SJSA1 (cell line): Measurements from ENCODE around the gene MROH9. TPM values are rescaled to one million over a fixed set of nuclear protein-coding genes. Genes with fewer than 3 reads are reported as not detected.

ENCODE experiments used
- DNase-seq, 2 experiments: peaks; one replicate each; pipeline ENCODE4 v3.0.0-alpha.2; 2015 to 2020; ENCODE audit warnings: low spot score in 2 of 2, low read depth in 1 of 2
- H3K27ac ChIP-seq: fragments of 250-450 bp; sonication (Bioruptor Pico); 2 replicates; pipeline ENCODE4 v1.5.1; 2020; ENCODE audit warnings: mild to moderate bottlenecking, moderate library complexity
- H3K27me3 ChIP-seq: fragments of 250-450 bp; sonication (Bioruptor Pico); replicated peaks from 2 replicates; pipeline ENCODE4 v1.5.1; 2020; ENCODE audit warnings: mild to moderate bottlenecking, moderate library complexity
- H3K36me3 ChIP-seq: fragments of 250-450 bp; sonication (Bioruptor Pico); 2 replicates; pipeline ENCODE4 v1.5.1; 2020; ENCODE audit warnings: mild to moderate bottlenecking
- H3K4me1 ChIP-seq: fragments of 250-450 bp; sonication (Bioruptor Pico); replicated peaks from 2 replicates; pipeline ENCODE4 v1.6.1; 2021; ENCODE audit warnings: mild to moderate bottlenecking
- H3K4me3 ChIP-seq: fragments of 250-450 bp; sonication (Bioruptor Pico); 2 replicates; pipeline ENCODE4 v1.5.1; 2020; ENCODE audit warnings: mild to moderate bottlenecking
- H3K9me3 ChIP-seq: fragments of 250-450 bp; sonication (Bioruptor Pico); replicated peaks from 2 replicates; pipeline ENCODE4 v1.5.1; 2020; ENCODE audit warnings: mild to moderate bottlenecking
- total RNA-seq: library from RNA; depleted of rRNA; stranded (reverse); fragments of >200 nt; shearing (Covaris generic); gene quantifications from 2 replicates; pipeline ENCODE4 v1.2.3, GENCODE V29; 2014

MROH9 gene
- total RNA-seq, 1 experiment from 2014 or later, result not detected

DNA sequence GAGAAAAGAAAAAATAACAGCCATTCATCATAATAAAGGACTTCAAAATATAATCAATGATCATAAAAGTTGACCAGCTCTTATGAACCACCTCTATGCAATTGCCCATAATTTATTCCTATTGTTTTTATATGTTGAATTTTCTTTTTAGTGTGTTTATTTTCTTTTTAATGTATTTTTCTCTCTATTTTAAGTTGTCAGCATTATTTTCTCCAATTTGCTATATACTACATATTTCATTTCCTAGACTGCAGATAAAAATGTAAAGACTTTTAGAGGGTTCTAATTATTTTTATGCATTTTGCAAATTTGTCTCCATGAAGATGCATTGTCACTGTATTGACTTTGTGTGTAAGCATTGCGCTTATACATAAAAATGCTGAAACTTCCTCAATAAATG lies 58.4 kb downstream of the MROH9 start:
- H3K4me3 ChIP-seq, result no peak overlapping the region
- no peak overlapping the region for H3K27ac ChIP-seq
- no peaks in the 10 kb centered on the region for H3K36me3 ChIP-seq
- no peaks in the 10 kb centered on the region for H3K4me1 ChIP-seq
- no peaks in the 10 kb centered on the region; the same call in 1 of the 2 replicates for H3K27me3 ChIP-seq
- no peaks in the 10 kb centered on the region for H3K9me3 ChIP-seq
- no peak for DNase-seq

DNA sequence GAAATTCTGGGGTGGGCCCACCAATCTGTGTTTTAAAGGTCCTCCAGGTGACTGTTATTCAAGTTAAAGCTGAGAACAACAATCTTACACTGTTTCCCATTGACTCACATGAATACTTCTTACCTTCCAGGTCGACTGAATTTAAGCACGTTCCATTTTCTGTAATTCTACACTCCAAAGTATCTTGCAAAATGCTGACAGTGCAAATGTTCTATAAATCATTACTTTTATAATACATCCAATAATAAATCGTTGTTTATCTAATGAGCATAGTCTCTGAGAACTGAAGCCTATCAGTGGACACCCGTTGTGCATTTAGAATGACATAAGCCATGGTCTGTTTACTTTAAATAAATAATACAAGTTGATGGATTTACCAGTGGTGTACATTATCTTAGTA lies 79.5 kb downstream of the MROH9 start:
- no peaks in the 10 kb centered on the region for H3K4me1 ChIP-seq
- H3K27ac ChIP-seq, result no peak overlapping the region
- no peaks in the 10 kb centered on the region for H3K9me3 ChIP-seq
- DNase-seq, result no peak
- no peak overlapping the region for H3K4me3 ChIP-seq
- H3K27me3 ChIP-seq, result no peaks in the 10 kb centered on the region
- no peaks in the 10 kb centered on the region for H3K36me3 ChIP-seq

DNA sequence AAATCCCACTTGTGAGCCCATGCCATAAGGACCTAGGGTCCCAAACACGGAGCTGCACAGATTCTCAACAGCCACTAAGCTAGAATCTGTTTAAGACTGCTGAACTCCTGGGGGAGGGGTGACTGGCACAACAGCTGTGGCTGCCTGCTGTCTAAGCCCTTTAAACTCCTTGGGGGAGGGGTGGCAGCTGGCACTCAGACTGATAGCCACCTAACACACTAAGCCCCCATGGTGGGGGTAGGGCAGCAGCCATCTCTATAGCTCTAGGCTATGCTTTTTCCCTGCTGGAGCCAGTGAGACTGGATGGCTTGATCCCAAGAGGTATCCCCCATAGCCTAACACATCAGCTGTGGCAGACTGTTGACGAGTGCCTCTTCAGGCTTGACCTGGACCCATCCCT lies 82.1 kb downstream of the MROH9 start:
- Histone ChIP-seq H3K4me1 (no peaks in the 10 kb centered on the region), H3K27me3 (no peaks in the 10 kb centered on the region), H3K36me3 (no peaks in the 10 kb centered on the region), H3K4me3 (no peak overlapping the region), H3K9me3 (no peaks in the 10 kb centered on the region), H3K27ac (no peak overlapping the region)
- no peak for DNase-seq

DNA sequence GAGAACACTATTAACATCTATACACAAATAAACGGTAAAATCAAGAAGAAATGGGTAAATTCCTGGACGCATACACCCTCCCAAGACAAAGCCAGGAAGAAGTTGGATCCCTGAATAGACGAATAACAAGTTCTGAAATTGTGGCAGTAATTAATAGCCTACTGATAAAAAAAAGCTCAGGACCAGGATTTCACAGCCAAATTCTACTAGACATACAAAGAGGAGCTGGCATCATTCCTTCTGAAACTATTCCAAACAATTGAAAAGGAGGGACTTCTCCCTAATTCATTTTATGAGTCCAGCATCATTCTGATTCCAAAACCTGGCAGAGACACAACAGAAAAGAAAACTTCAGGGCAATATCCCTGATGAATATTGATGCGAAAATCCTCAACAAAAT lies 84.6 kb downstream of the MROH9 start:
- Histone ChIP-seq H3K4me3 (no peak overlapping the region), H3K4me1 (no peaks in the 10 kb centered on the region), H3K27ac (no peak overlapping the region), H3K27me3 (no peaks in the 10 kb centered on the region), H3K9me3 (no peaks in the 10 kb centered on the region), H3K36me3 (no peaks in the 10 kb centered on the region)
- no peak for DNase-seq

DNA sequence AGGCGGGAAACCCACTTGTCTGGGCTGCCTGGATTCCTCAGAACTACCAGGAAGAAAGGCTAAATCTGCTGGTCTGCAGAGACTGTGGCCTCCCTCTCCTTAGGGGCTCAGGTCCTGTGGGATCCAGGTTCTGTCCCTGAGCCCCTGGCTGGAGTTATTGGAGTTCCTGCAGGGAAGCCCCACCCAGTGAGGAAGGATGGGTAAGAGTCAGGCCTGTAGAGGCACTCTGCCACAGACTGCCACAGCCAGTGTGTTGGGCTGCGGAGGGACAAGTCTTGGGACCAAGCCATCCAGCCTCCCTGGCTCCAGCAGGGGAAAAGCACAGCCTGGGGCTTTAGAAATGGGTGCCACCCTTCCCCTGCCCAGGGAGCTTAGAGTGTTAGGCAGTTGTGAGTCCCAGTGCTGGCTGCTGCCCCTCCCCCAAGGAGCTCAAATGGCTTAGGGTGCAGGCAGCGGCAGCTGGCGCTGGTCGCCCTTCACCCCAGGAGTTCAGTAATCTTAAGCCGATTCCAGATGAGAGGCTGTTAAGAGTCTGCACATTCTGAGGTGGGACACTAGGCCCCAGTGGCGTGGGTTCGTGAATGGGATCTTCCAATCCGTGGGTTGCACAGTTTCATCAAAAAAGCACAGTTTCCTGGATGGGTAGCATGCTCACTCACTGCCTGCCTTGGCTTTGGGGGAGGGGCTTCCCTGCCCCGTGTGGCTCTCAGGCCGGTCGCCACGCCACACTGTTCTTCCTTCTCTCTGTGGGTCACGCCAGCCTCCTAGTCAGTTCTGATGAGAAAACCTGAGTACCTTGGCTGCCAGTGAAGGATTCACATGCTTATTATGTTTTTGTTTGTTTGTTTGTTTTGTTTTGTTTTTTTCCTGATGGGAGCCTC lies 97.7 kb downstream of the MROH9 start:
- Histone ChIP-seq H3K4me3 (no peak overlapping the region), H3K27me3 (no peaks in the 10 kb centered on the region), H3K36me3 (no peaks in the 10 kb centered on the region), H3K4me1 (no peaks in the 10 kb centered on the region), H3K9me3 (no peaks in the 10 kb centered on the region), H3K27ac (no peak overlapping the region)
- DNase-seq, result no peak

DNA sequence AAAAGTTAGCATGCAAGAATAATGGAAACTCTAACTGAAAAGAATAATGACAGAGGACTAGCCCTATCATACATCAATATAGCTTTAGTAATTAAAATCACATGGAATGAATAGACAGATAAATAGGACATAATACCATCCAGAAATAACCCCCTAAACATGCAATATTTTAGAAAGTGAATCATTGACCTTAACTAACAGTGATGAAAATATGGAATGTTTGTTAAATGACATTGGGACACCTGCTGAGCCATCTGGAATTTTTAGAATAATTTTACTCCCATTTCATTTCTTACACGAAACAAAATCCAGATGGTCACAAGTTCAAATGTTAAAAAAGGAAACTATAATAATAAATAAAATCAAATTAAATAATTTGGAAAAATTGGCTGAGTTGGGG lies 102.3 kb downstream of the MROH9 start:
- no peak for DNase-seq
- Histone ChIP-seq H3K9me3 (no peaks in the 10 kb centered on the region), H3K4me3 (no peak overlapping the region), H3K4me1 (no peaks in the 10 kb centered on the region), H3K27me3 (no peaks in the 10 kb centered on the region), H3K27ac (no peak overlapping the region), H3K36me3 (no peaks in the 10 kb centered on the region)

DNA sequence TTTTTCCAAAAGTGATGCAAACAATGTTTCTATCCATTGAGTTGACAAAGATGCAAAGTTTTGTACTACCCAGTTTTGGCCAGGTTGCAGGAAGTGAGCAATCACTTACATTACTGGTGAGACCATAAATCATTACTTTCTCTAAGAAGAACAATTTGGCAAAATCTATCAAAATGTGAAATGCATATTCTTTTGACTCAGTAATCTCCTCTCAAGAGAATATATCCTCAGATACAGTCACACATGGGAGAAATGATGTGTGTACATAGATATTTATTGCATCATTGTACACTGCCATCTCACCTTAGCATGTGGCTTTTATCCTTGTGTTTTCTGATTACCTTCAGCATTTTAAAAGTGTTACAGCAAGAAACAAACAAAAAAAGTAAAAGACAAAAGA lies 103.0 kb downstream of the MROH9 start:
- no peak for DNase-seq
- Histone ChIP-seq H3K36me3 (no peaks in the 10 kb centered on the region), H3K4me3 (no peak overlapping the region), H3K9me3 (no peaks in the 10 kb centered on the region), H3K27ac (no peak overlapping the region), H3K4me1 (no peaks in the 10 kb centered on the region), H3K27me3 (no peaks in the 10 kb centered on the region)

DNA sequence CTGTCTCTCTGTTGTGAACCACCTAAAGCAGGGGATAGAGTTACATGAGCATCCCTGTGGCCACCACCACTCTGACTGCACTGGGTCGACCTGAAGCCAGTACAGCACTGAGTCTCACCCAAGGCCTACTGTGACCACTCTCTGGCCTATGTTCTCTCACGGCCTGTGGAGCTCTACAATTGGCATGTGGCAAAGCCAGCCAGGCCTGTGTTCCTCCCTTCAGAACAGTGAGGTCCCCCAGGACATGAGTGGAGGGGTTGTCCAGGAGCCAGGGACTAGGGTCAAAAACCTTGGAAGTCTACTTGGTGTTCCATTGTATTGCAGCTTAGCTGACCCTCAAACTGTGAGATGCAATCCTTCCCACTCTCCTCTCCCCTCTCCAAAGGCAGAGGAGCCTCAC lies 112.7 kb downstream of the MROH9 start:
- Histone ChIP-seq H3K9me3 (no peaks in the 10 kb centered on the region), H3K4me3 (no peak overlapping the region), H3K27ac (no peak overlapping the region), H3K27me3 (no peaks in the 10 kb centered on the region), H3K36me3 (no peaks in the 10 kb centered on the region), H3K4me1 (no peaks in the 10 kb centered on the region)
- DNase-seq, result no peak

DNA sequence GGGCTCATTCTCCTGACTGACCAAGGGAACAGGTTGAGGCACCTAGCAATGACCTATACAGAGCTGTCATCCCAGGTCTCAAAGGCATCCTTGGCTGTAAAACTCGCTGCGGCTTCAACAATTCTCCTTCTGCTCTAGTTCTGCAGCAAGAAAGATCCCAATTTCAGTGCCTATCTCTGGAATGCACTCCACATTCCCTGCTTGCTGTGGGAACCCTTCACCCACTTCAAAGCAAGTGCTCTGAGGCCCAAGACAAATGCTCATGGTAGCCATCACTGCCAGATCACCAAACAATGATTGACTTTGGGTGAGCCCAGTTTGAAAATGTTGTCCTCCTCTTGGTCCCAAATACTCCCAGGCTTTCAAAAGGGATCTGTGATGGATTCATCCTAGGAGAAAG lies 117.6 kb downstream of the MROH9 start:
- H3K4me1 ChIP-seq, result no peaks in the 10 kb centered on the region
- H3K36me3 ChIP-seq, result no peaks in the 10 kb centered on the region
- H3K4me3 ChIP-seq, result no peak overlapping the region
- DNase-seq, result no peak
- no peaks in the 10 kb centered on the region for H3K27me3 ChIP-seq
- H3K27ac ChIP-seq, result no peak overlapping the region
- H3K9me3 ChIP-seq, result no peaks in the 10 kb centered on the region

DNA sequence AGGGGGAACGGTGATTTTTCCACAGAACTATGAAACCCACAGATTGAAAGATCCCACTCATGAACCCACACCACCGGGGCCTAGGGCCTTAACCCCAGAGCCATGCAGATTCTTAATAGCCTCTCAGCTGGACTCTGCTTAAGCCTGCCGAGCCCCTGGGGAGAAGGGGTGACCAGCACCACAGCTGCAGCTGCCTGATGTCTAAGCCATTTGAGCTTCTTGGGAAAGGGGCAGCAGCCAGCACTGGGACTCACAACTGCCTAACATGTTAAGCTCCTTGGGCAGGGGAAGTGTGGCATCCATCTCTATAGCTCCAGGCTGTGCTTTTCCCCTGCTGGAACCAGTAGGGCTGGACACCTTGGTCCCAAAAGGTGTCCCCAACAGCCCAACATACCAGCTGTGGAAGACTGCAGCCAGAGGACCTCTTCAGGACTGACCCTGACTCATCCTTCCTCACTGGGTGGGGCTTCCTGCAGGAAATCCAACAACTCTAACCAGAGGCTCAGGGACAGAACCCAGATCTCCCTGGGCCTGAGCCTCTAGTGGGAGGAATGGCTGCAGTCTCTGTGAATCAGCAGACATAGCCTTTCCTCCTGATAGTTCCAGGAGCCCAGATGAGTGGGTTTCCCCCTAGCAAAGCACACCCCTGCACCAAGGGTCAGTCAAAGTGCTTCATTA lies 120.8 kb downstream of the MROH9 start:
- Histone ChIP-seq H3K36me3 (no peaks in the 10 kb centered on the region), H3K27ac (no peak overlapping the region), H3K4me1 (no peaks in the 10 kb centered on the region), H3K4me3 (no peak overlapping the region), H3K9me3 (no peaks in the 10 kb centered on the region), H3K27me3 (no peaks in the 10 kb centered on the region)
- no peak for DNase-seq

DNA sequence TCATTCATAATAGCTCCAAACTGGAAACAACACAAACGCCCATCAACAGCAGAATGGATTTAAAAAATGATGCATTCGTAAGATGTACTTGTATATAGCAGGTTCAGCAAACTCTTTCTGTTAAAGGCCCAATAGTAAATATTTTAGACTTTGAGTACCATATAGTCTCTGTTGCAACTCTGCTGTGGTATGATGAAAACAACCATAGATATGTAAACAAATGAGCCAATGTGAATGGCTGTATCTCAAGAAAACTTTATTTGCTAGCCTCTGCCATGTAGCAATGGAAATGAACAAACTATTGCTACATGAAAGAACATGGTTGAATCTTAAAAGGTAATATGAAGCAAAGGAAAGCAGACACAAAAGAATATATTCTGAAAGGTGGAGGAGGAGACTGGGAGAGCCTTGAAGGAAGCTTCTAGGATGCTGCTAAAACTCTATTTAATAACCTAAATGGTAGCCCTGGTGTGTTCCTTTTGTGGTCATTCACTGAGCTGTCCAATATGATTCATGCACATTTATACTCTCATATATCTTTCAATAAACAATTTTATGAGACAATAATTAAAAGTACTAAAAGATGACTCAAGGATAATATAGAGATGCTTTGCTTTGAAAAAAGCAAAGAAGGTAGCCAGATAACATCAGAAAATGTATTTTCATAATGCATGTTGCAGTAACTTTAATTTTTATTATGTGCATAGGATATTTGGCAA lies 126.2 kb downstream of the MROH9 start:
- no peak overlapping the region for H3K4me3 ChIP-seq
- no peak for DNase-seq
- H3K9me3 ChIP-seq, result no peaks in the 10 kb centered on the region
- no peak overlapping the region for H3K27ac ChIP-seq
- H3K36me3 ChIP-seq, result no peaks in the 10 kb centered on the region
- no peaks in the 10 kb centered on the region for H3K27me3 ChIP-seq
- no peaks in the 10 kb centered on the region for H3K4me1 ChIP-seq

DNA sequence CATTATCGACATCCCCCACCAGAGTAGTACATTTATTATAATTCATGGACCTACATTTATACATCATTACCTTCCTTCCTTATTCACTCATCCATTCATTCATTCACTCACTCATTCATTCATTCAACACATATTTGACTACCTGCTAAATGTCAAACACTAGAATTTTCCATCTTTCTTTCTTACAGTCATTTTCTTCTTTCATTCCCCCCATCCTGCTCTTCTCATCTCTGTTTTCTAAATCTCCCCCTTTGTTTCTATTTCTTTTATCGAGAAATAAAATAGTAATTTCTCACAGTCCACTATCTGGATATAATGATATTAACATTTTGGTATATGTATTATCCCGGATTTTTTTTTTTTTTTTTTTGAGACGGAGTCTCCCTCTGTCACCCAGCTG lies 127.6 kb downstream of the MROH9 start:
- no peaks in the 10 kb centered on the region for H3K27me3 ChIP-seq
- no peak for DNase-seq
- H3K36me3 ChIP-seq, result no peaks in the 10 kb centered on the region
- H3K9me3 ChIP-seq, result no peaks in the 10 kb centered on the region
- no peak overlapping the region for H3K4me3 ChIP-seq
- H3K27ac ChIP-seq, result no peak overlapping the region
- no peaks in the 10 kb centered on the region for H3K4me1 ChIP-seq

DNA sequence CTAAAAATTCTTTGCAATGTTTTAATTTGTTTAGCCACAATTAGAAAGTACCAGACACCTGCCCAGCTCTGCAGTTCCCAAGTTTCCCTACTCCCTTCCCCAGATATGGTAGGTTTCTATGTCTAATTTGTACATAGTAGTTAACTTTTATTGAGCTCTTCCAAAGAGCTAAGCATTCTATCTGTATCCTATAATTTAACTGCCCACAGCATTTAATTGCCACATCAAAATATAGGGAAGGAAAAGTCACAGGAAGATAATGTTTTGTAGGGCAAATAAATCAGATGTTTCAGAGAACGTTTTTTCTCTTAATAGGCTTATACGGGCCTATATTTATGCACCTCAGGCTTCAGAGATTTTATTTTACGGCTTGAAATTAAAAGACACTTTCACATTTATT lies 139.7 kb downstream of the MROH9 start:
- Histone ChIP-seq H3K4me1 (no peaks in the 10 kb centered on the region), H3K4me3 (no peak overlapping the region), H3K9me3 (no peaks in the 10 kb centered on the region), H3K27ac (no peak overlapping the region), H3K27me3 (no peaks in the 10 kb centered on the region), H3K36me3 (no peaks in the 10 kb centered on the region)
- no peak for DNase-seq

DNA sequence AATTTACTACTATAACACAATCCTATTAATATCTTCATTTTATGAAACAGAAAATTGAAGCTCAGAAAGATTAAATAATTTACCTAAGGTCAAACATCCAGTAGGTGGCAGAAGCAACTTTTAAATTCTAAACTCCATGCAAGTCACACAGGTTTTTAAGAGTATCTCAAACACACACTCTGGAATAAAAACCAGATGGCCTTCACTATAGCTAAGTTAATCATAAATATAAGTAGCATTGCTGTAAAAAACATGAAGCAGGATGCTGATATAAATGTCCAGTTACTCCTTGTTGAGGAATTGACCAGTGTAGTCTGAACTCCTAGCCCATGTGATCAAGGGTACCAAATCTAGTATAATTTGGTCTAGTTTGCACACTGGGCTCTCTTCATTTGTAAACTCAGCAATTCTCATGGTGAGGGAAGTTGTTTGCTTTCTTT lies 146.0 kb downstream of the MROH9 start:
- Histone ChIP-seq H3K27ac (no peak overlapping the region), H3K4me3 (no peak overlapping the region), H3K27me3 (no peaks in the 10 kb centered on the region; the same call in 1 of the 2 replicates), H3K4me1 (no peaks in the 10 kb centered on the region), H3K36me3 (no peaks in the 10 kb centered on the region), H3K9me3 (no peaks in the 10 kb centered on the region)
- peak in 1 of 2 experiments; percentile 23 for DNase-seq
